Measurements from ENCODE around the gene NFIB. TPM values are rescaled to one million over a fixed set of nuclear protein-coding genes. Genes with fewer than 3 reads are reported as not detected.
A peak's percentile ranks its signal among the peaks of the same experiment; 100 is the strongest.

The NFIB gene
- total RNA-seq, 1 donor from 2014 or later = 9.4 TPM

DNA sequence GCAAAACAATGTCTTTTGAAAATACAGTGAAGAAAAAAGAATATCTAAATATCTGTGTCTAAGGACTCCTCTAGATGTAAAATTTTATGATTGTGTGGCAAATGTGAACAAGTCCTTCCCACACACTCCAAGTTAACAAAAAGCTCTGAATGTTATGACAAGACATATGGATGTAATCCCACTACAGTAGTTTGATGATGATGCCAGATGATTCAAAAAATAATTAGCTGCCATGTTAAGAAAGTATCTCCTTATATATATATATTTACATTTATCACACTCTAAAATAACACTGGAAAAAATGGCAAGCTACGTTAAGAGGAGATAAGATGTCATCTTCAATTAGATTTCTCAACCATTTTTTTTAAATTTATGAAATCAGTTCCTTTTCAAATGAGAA, 178.5 kb downstream of the NFIB start:
- Histone ChIP-seq H3K4me2 (ENCODE audit: low read length) (no peak overlapping the region), H3K9ac (ENCODE audit: low read length) (no peak overlapping the region), H3K9me3 (ENCODE audit: insufficient read depth, low read depth, low read length) (no peaks in the 10 kb centered on the region), H3K36me3 (ENCODE audit: insufficient read depth, low read length) (no peaks in the 10 kb centered on the region), H3K27ac (ENCODE audit: low read depth, low read length) (no peak overlapping the region), H3K4me1 (ENCODE audit: insufficient read depth, low read length) (no peaks in the 10 kb centered on the region), H3K79me2 (ENCODE audit: insufficient read depth, low read length) (no peaks in the 10 kb centered on the region), H3K27me3 (ENCODE audit: insufficient read depth, low read length) (no peaks in the 10 kb centered on the region), H4K20me1 (ENCODE audit: insufficient read depth, low read length) (no peaks in the 10 kb centered on the region), H2AFZ (ENCODE audit: low read depth, low read length) (no peak overlapping the region), H3K4me3 (ENCODE audit: insufficient read depth, low read depth, low read length) (no peak overlapping the region)
- Mint-ChIP-seq H3K4me1 (ENCODE audit: low read depth, unreplicated experiment) (no peaks in the 10 kb centered on the region), H3K4me3 (ENCODE audit: unreplicated experiment) (no peak overlapping the region), H3K27ac (ENCODE audit: unreplicated experiment) (no peak overlapping the region), H3K9me3 (ENCODE audit: unreplicated experiment) (no peaks in the 10 kb centered on the region), H3K27me3 (ENCODE audit: low read depth, unreplicated experiment) (no peaks in the 10 kb centered on the region), H3K36me3 (ENCODE audit: low read depth, unreplicated experiment) (no peaks in the 10 kb centered on the region)
- no peak for DNase-seq (ENCODE audit: low read depth)
- TF ChIP-seq, protein P1, sequence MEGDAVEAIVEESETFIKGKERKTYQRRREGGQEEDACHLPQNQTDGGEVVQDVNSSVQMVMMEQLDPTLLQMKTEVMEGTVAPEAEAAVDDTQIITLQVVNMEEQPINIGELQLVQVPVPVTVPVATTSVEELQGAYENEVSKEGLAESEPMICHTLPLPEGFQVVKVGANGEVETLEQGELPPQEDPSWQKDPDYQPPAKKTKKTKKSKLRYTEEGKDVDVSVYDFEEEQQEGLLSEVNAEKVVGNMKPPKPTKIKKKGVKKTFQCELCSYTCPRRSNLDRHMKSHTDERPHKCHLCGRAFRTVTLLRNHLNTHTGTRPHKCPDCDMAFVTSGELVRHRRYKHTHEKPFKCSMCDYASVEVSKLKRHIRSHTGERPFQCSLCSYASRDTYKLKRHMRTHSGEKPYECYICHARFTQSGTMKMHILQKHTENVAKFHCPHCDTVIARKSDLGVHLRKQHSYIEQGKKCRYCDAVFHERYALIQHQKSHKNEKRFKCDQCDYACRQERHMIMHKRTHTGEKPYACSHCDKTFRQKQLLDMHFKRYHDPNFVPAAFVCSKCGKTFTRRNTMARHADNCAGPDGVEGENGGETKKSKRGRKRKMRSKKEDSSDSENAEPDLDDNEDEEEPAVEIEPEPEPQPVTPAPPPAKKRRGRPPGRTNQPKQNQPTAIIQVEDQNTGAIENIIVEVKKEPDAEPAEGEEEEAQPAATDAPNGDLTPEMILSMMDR (IDR thresholded peaks at IDR 0.05; ENCODE audit: insufficient read depth, low read depth, low read length) = no peak
- no peak for TF ChIP-seq EZH2 (IDR thresholded peaks at IDR 0.05; ENCODE audit: insufficient read depth, low read length)
- no peak for FAIRE-seq

DNA sequence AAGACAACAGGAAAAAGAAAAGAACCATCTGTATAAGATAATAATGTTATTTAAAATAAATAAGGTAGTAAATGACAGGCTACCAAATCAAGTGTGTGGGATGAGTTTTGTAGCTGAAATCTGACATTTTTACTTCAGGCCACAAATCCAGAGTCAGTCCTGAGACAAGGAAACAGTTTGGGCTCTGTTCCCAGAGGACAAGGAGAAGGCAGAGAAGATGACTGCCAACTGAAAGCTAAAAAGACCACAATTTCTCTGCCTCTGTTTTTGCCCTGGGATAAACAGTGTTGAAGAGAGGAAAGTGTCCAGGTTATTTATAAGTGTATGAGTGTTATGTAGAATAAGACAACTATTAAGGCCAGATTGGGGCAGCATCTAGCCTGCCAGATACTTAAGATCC, 180.5 kb downstream of the NFIB start:
- Mint-ChIP-seq H3K27ac (ENCODE audit: unreplicated experiment) (no peak overlapping the region), H3K36me3 (ENCODE audit: low read depth, unreplicated experiment) (no peaks in the 10 kb centered on the region), H3K4me1 (ENCODE audit: low read depth, unreplicated experiment) (no peaks in the 10 kb centered on the region), H3K9me3 (ENCODE audit: unreplicated experiment) (no peaks in the 10 kb centered on the region), H3K27me3 (ENCODE audit: low read depth, unreplicated experiment) (no peaks in the 10 kb centered on the region), H3K4me3 (ENCODE audit: unreplicated experiment) (no peak overlapping the region)
- TF ChIP-seq, protein P1 (IDR thresholded peaks at IDR 0.05; ENCODE audit: insufficient read depth, low read depth, low read length) = no peak
- TF ChIP-seq EZH2 (IDR thresholded peaks at IDR 0.05; ENCODE audit: insufficient read depth, low read length) = no peak
- no peaks in the 10 kb centered on the region for H3K4me1 ChIP-seq (ENCODE audit: insufficient read depth, low read length)
- H3K4me2 ChIP-seq (ENCODE audit: low read length) = no peak overlapping the region
- no peaks in the 10 kb centered on the region for H3K27me3 ChIP-seq (ENCODE audit: insufficient read depth, low read length)
- no peak overlapping the region for H3K4me3 ChIP-seq (ENCODE audit: insufficient read depth, low read depth, low read length)
- no peak overlapping the region for H3K27ac ChIP-seq (ENCODE audit: low read depth, low read length)
- no peak overlapping the region for H3K9ac ChIP-seq (ENCODE audit: low read length)
- peak; percentile 24 for DNase-seq (ENCODE audit: low read depth)
- H3K9me3 ChIP-seq (ENCODE audit: insufficient read depth, low read depth, low read length) = no peaks in the 10 kb centered on the region
- no peaks in the 10 kb centered on the region for H4K20me1 ChIP-seq (ENCODE audit: insufficient read depth, low read length)
- no peak overlapping the region for H2AFZ ChIP-seq (ENCODE audit: low read depth, low read length)
- no peaks in the 10 kb centered on the region for H3K79me2 ChIP-seq (ENCODE audit: insufficient read depth, low read length)
- no peak for FAIRE-seq
- no peaks in the 10 kb centered on the region for H3K36me3 ChIP-seq (ENCODE audit: insufficient read depth, low read length)

DNA sequence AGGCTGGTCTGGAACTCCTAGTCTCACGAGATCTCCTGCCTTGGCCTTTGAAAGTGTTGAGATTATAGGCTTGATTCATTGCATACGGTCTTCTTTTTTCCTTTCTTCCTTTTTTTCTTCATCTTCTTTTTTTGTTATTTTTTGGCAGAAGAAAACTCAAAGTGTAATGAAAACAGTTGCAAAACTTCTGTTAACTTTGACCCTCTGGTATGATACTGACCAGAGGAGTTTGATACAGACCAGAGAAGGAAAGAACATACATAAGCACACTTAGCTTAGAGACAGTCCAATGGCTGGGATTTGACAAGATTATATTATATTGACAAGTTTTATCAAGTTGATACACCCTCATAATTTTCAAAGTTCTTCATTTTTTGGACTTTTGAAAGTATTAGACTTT, 181.2 kb downstream of the NFIB start:
- no peaks in the 10 kb centered on the region for H3K79me2 ChIP-seq (ENCODE audit: insufficient read depth, low read length)
- no peak overlapping the region for H3K4me2 ChIP-seq (ENCODE audit: low read length)
- Mint-ChIP-seq H3K27me3 (ENCODE audit: low read depth, unreplicated experiment) (no peaks in the 10 kb centered on the region), H3K4me3 (ENCODE audit: unreplicated experiment) (no peak overlapping the region), H3K9me3 (ENCODE audit: unreplicated experiment) (no peaks in the 10 kb centered on the region), H3K36me3 (ENCODE audit: low read depth, unreplicated experiment) (no peaks in the 10 kb centered on the region), H3K27ac (ENCODE audit: unreplicated experiment) (no peak overlapping the region), H3K4me1 (ENCODE audit: low read depth, unreplicated experiment) (no peaks in the 10 kb centered on the region)
- no peaks in the 10 kb centered on the region for H3K27me3 ChIP-seq (ENCODE audit: insufficient read depth, low read length)
- no peaks in the 10 kb centered on the region for H3K36me3 ChIP-seq (ENCODE audit: insufficient read depth, low read length)
- FAIRE-seq (no peak), DNase-seq (ENCODE audit: low read depth) (no peak)
- TF ChIP-seq, protein P1 (IDR thresholded peaks at IDR 0.05; ENCODE audit: insufficient read depth, low read depth, low read length) = no peak
- no peak for TF ChIP-seq EZH2 (IDR thresholded peaks at IDR 0.05; ENCODE audit: insufficient read depth, low read length)
- H3K4me1 ChIP-seq (ENCODE audit: insufficient read depth, low read length) = no peaks in the 10 kb centered on the region
- no peak overlapping the region for H3K27ac ChIP-seq (ENCODE audit: low read depth, low read length)
- no peaks in the 10 kb centered on the region for H3K9me3 ChIP-seq (ENCODE audit: insufficient read depth, low read depth, low read length)
- H3K9ac ChIP-seq (ENCODE audit: low read length) = no peak overlapping the region
- H4K20me1 ChIP-seq (ENCODE audit: insufficient read depth, low read length) = no peaks in the 10 kb centered on the region
- no peak overlapping the region for H3K4me3 ChIP-seq (ENCODE audit: insufficient read depth, low read depth, low read length)
- H2AFZ ChIP-seq (ENCODE audit: low read depth, low read length) = no peak overlapping the region
